Activated CD4-positive, alpha-beta T cell treated with anti-CD3 and anti-CD28 coated beads, Interleukin-2, amount 50 U/mL, for 48 hours (primary cell): Measurements from ENCODE around the gene DHRS2.
"Not testable (repeated sequence)": the region's sequence is repeated elsewhere in the genome, so short reads cannot be mapped to it uniquely, and the experiment has no call there.

Experiments
- DNase-seq, 2 experiments: peaks; one replicate each; pipeline ENCODE4 v3.0.0-alpha.2; 2020

The DHRS2 gene

GRCh38 chr14:23636317-23637211 is at the start of gene DHRS2:
Gene DHRS2, plus strand, starts transcription at chr14:23636364. Its CDS starts 2,501 bp downstream, at chr14:23638865.
- DNase-seq = no peak

GRCh38 chr14:23588884-23589598 is 47.1 kb upstream of the DHRS2 start:
- DNase-seq = peak; percentile 85 to 90

GRCh38 chr14:23589606-23590005 is 46.6 kb upstream of the DHRS2 start:
- DNase-seq = no peak

GRCh38 chr14:23590198-23590597 is 46.0 kb upstream of the DHRS2 start:
- DNase-seq = no peak

GRCh38 chr14:23594191-23594590 is 42.0 kb upstream of the DHRS2 start:
- DNase-seq = not testable (repeated sequence)

- DNase-seq = no peak
Measured at GRCh38 chr14:23600322-23600707, 35.8 kb upstream of the DHRS2 start.

GRCh38 chr14:23600806-23601205 is 35.4 kb upstream of the DHRS2 start:
- no peak for DNase-seq

GRCh38 chr14:23601424-23601823 is 34.7 kb upstream of the DHRS2 start:
- DNase-seq = no peak

- DNase-seq = no peak
Measured at GRCh38 chr14:23601845-23602180, 34.4 kb upstream of the DHRS2 start.

GRCh38 chr14:23602181-23603095 is 33.7 kb upstream of the DHRS2 start:
- DNase-seq = no peak

- DNase-seq = no peak
Measured at GRCh38 chr14:23603103-23603502, 33.1 kb upstream of the DHRS2 start.

- no peak for DNase-seq
Measured at GRCh38 chr14:23604148-23604547, 32.0 kb upstream of the DHRS2 start.

- DNase-seq = no peak
Measured at GRCh38 chr14:23604675-23605170, 31.4 kb upstream of the DHRS2 start.

- peak; percentile 29 to 49 for DNase-seq
Measured at GRCh38 chr14:23605931-23606585, 30.1 kb upstream of the DHRS2 start.

- DNase-seq = no peak
Measured at GRCh38 chr14:23608454-23608853, 27.7 kb upstream of the DHRS2 start.

GRCh38 chr14:23609001-23609400 is 27.2 kb upstream of the DHRS2 start:
- no peak for DNase-seq

- DNase-seq = not testable (repeated sequence)
Measured at GRCh38 chr14:23609411-23610089, 26.6 kb upstream of the DHRS2 start.

- DNase-seq = no peak
Measured at GRCh38 chr14:23610090-23610814, 25.9 kb upstream of the DHRS2 start.

- DNase-seq = no peak
Measured at GRCh38 chr14:23610815-23611289, 25.3 kb upstream of the DHRS2 start.

GRCh38 chr14:23612354-23612732 is 23.8 kb upstream of the DHRS2 start:
- no peak for DNase-seq

GRCh38 chr14:23612802-23613201 is 23.4 kb upstream of the DHRS2 start:
- DNase-seq = no peak
